Liver (tissue), 3 donors: Measurements from ENCODE around the gene BAG5.

Experiments
- FOXA1 ChIP-seq: IDR thresholded peaks from 2 replicates; pipeline ENCODE4 v1.6.1; 2016; ENCODE audit warnings: antibody characterized with exemption
- GABPA ChIP-seq, 2 donors: IDR thresholded peaks in 1 of 2; conservative IDR thresholded peaks in 1 of 2; 2 replicates each; pipeline ENCODE4 v1.6.1; 2016; ENCODE audit warnings: antibody characterized with exemption in 2 of 2, mild to moderate bottlenecking in 1 of 2, moderate library complexity in 1 of 2
- MAX ChIP-seq: IDR thresholded peaks from 2 replicates; pipeline ENCODE4 v1.6.1; 2016; ENCODE audit warnings: antibody characterized with exemption
- RAD21 ChIP-seq, 2 donors: IDR thresholded peaks; 2 replicates each; pipeline ENCODE4 v1.6.1; 2016; ENCODE audit warnings: antibody characterized with exemption in 2 of 2, mild to moderate bottlenecking in 2 of 2
- RXRA ChIP-seq, 2 donors: IDR thresholded peaks; 2 replicates each; pipeline ENCODE4 v1.6.1; 2017 to 2018; ENCODE audit warnings: antibody characterized with exemption in 2 of 2, mild to moderate bottlenecking in 1 of 2
- SP1 ChIP-seq: IDR thresholded peaks from 2 replicates; pipeline ENCODE4 v1.6.1; 2018; ENCODE audit warnings: antibody characterized with exemption, mild to moderate bottlenecking
- TAF1 ChIP-seq: conservative IDR thresholded peaks from 2 replicates; pipeline ENCODE4 v1.6.1; 2016; ENCODE audit warnings: antibody characterized with exemption, mild to moderate bottlenecking
- YY1 ChIP-seq: IDR thresholded peaks from 2 replicates; pipeline ENCODE4 v1.6.1; 2016; ENCODE audit warnings: antibody characterized with exemption, mild to moderate bottlenecking
- ZBTB33 ChIP-seq: IDR thresholded peaks from 2 replicates; pipeline ENCODE4 v1.6.1; 2016; ENCODE audit warnings: antibody characterized with exemption
- TF ChIP-seq, protein P1 (sequence below): fragments of 150-350 bp; IDR thresholded peaks from 2 replicates; pipeline ENCODE4 v1.5.1; 2017; ENCODE audit warnings: improper control_type of control experiment, low read depth, low read length; ENCODE audit not compliant: missing input control
- TF ChIP-seq, protein P2 (sequence below): IDR thresholded peaks from 2 replicates; pipeline ENCODE4 v1.6.1; 2016; ENCODE audit warnings: antibody characterized with exemption, mild to moderate bottlenecking
- donor health status: healthy.
- donor health status: healthy.

DNA sequence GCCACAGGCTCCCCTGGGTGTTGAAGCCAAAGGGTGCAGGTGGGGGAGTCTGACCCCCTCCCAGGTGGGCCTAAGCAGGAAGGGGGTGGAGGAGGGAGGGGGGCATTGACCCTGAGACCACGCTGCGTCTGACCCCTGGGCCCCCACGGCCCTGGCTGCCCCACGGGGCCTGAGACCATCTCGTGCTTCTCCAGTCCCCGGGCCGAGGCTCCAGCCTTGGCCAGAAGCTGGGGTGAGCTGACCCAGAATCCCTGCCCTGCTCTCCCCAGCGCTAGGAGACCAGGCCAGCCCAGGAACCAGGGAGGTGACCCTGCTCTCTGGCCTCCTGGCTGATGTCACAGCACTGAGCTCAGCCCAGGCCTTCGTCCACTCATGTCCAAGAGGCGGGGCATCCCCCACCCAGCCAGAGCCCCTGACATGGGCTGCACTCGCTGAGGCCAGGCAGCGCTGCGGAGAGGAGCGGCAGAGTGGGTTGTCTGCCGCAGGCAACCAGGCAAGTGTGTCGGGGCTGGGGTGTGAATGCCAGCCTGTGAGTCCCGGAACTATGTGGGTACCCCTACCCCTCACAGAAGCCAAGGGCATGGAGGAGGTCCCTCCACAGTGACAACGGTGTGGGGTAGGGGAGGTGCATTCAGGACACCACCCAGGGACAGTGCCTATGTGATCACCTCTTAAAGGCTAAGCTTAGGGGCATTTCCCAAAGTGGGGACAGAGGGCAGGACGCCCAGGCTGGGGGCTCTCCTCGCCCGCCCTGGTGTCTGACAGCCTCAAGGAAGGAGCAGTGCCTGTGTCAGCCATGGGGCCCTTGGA, 27.2 kb downstream of the BAG5 start:
- TF ChIP-seq, protein P1, sequence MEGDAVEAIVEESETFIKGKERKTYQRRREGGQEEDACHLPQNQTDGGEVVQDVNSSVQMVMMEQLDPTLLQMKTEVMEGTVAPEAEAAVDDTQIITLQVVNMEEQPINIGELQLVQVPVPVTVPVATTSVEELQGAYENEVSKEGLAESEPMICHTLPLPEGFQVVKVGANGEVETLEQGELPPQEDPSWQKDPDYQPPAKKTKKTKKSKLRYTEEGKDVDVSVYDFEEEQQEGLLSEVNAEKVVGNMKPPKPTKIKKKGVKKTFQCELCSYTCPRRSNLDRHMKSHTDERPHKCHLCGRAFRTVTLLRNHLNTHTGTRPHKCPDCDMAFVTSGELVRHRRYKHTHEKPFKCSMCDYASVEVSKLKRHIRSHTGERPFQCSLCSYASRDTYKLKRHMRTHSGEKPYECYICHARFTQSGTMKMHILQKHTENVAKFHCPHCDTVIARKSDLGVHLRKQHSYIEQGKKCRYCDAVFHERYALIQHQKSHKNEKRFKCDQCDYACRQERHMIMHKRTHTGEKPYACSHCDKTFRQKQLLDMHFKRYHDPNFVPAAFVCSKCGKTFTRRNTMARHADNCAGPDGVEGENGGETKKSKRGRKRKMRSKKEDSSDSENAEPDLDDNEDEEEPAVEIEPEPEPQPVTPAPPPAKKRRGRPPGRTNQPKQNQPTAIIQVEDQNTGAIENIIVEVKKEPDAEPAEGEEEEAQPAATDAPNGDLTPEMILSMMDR: no peak
- TF ChIP-seq RAD21 (IDR thresholded peaks at IDR 0.05) (no peak), TAF1 (no peak), FOXA1 (no peak), MAX (no peak), GABPA (IDR thresholded peaks at IDR 0.05 in 1 of 2, conservative IDR thresholded peaks at IDR 0.05 in 1 of 2) (no peak), ZBTB33 (no peak), YY1 (no peak), SP1 (no peak), RXRA (IDR thresholded peaks at IDR 0.05) (no peak)
- TF ChIP-seq, protein P2, sequence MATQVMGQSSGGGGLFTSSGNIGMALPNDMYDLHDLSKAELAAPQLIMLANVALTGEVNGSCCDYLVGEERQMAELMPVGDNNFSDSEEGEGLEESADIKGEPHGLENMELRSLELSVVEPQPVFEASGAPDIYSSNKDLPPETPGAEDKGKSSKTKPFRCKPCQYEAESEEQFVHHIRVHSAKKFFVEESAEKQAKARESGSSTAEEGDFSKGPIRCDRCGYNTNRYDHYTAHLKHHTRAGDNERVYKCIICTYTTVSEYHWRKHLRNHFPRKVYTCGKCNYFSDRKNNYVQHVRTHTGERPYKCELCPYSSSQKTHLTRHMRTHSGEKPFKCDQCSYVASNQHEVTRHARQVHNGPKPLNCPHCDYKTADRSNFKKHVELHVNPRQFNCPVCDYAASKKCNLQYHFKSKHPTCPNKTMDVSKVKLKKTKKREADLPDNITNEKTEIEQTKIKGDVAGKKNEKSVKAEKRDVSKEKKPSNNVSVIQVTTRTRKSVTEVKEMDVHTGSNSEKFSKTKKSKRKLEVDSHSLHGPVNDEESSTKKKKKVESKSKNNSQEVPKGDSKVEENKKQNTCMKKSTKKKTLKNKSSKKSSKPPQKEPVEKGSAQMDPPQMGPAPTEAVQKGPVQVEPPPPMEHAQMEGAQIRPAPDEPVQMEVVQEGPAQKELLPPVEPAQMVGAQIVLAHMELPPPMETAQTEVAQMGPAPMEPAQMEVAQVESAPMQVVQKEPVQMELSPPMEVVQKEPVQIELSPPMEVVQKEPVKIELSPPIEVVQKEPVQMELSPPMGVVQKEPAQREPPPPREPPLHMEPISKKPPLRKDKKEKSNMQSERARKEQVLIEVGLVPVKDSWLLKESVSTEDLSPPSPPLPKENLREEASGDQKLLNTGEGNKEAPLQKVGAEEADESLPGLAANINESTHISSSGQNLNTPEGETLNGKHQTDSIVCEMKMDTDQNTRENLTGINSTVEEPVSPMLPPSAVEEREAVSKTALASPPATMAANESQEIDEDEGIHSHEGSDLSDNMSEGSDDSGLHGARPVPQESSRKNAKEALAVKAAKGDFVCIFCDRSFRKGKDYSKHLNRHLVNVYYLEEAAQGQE: no peak
